Islet of Langerhans (tissue), 1 donor: ENCODE results near the gene EXOC4.

Experiments used
- FAIRE-seq: peaks from one replicate; lab custom pipeline; 2011; peaks lifted over from hg19 to GRCh38; lab: Jason Lieb, UNC

EXOC4 gene

DNA sequence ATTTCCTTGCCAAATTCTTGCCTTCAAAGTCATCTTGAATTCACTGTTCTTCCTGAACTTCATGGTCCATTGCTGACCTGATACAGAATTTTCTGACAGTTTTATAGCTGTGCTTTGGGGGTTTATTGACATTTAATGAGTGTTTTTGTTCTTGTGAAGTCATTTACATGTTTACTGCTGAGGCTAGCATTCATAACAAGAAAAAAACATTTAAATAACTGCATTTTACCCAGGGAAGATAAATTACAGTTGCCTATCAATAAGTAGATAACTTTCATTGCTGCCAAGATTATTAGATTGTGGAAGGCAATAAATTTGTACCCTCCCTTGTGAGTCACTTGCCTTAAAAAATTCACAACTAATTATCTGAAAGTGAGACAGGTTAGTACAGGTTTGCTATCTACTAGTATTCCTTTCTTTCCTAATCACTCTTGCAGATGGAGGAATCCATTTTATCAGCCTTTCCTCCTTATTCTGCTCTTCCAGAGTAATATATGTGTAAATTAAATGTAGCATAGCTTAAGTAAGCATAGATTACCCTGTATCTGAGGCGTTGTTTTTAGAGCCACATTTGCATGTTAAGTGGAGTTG lies 178.4 kb downstream of the EXOC4 start:
- no peak for FAIRE-seq

DNA sequence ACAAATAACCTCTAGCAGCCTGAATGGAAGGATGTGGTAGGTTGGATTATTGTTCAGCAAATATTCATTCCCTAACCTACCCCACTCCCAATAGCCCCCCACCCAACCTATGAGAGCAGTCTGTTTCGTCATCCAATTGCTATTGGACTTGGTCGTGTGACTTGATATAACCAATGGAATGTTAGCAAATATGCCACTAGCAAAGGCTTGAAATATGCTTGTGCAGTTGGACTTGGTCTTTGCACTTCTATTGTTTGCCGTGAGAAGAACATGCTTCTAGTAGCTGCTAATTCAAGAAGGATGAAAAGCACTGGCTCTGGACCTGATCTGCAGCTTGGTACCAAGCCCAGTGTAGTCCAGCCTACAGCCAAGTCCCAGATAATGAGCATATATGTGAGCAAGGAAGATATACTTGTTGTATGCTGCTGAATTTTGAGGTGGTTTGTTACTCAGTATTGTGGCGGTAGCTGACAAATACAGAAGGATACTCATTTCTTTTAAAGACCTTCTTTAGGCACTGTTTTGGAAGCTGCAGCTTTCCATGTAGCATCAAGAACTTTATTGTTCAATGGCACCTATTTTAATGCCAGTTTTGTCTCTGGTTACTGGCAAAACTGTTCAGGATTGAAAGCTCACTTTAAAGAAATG lies 180.4 kb downstream of the EXOC4 start:
- no peak for FAIRE-seq

DNA sequence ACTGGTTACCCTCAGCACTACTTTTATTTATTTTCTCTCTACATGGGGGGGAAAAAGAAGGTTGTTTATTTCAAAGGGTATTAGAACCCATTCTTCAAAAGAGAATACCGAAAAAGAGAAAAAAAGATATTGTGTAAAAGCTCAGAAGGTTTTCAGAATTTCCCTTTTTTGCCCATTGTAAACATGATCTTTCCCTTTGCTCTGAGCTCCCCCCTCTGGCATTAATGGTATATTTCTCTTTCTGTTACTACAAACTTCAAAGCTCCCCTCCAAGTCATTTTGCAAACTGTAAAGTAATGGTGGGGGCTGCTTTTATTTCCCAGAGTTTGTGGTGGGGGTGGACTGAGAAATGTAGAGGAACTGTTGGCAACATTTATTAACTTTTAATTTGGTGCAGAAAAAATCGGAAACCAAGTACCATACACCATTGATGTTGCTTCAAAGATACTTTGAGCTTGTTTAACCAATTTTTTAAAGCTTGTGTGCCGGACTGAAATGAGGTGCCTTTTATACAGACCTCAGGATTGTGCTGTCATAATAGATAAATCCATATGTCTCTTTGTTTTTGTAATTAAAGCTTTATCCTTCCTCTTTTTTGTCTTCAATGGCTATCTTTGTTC lies 181.5 kb downstream of the EXOC4 start:
- FAIRE-seq = no peak

DNA sequence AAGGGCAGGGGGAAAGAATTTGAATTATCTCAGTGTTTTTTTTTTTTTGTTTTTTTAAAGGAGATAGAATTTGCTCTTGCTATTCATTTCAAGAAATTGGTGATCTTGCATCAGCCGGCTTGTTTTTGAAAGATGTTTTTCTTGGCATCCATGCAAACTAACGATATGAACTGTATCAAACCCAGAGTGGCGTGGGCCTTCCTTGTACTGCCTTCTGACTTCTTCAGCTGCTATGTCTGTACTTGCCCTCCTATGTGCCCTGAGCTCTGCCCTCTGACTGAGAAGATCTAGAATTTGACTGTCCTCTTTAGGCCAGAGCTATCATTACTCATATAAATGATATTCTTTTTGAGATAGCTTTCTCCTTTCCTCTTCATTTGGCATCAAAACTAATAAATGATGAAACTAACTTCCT lies 183.1 kb downstream of the EXOC4 start:
- no peak for FAIRE-seq

DNA sequence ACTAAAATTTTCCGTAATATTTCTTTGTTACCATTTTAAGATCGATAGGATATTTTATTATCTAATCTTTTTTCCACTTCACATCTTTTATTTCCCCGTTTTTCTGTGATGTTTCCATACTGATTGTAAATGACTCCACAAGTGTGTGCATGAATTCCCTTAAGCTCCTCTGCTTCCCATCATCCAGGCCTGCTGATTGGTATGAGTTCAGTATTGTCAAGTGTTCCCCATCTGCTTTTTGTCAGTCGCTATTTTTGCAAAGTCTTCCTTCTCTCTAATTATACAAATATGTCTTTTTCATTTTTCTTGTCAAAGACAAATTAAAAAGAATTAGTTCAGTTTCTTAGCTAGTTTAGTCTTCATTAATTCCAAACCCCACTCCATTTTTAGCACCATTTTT lies 184.7 kb downstream of the EXOC4 start:
- FAIRE-seq = no peak

- FAIRE-seq = no peak
Observed at GRCh38 chr7:133442818-133443217, 189.9 kb downstream of the EXOC4 start.

- no peak for FAIRE-seq
Observed at GRCh38 chr7:133445617-133446016, 192.7 kb downstream of the EXOC4 start.

DNA sequence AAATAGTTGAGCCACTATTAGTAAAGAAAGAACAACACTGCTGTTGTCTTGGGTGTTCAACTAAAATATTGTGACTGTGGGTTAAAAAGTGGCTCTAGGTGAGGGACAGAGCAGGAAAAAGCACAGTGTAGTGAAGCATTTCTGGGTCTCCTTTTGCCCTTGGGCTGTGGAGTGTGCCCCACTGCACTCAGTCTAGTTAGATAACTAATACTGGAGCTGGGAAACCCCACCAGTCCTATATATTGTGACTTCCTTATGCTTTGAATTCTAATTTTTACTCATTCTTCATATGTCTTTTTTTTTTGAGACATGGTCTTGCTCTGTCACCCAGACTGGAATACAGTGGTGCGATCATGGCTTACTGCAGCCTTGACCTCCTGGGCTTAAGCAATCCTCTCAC lies 195.1 kb downstream of the EXOC4 start:
- FAIRE-seq = no peak

GRCh38 chr7:133452577-133452976 lies 199.7 kb downstream of the EXOC4 start:
- FAIRE-seq = no peak

DNA sequence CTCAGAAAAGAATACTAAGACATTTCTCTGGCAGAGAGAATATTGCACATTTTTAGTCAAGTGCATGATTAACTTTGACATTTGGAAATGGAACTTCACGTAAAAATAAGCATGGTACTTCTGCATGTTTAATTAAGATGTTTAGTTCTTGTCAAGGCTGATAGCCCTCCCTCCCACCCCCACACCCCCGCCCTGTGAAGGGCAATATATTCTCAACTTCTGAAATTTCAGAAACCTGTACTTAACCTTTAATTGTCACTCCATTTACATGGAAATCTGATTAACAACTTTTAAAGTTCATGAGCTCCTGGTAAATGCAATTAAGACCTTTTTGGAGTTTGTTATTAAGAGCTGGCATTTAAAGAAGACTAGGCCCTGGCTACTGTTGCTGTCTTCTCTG lies 205.8 kb downstream of the EXOC4 start:
- no peak for FAIRE-seq

DNA sequence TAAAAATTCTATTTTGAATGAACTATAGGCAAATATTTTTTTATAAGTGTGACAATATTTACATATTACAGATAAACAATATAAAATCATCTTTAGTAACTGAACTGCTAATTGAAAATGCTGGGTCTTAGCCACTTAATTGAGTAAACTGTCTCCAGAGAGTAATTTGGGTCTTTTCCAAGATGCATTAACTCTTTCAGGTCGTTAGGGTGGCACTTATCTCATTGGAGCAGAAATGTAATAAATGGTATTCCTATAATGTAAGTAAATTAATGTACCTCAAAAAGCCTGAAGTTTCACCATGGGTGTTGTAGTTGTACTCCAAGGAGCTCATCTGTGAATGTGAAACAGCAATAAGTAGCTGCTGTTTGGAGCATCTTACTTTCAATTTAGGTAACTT lies 208.5 kb downstream of the EXOC4 start:
- FAIRE-seq = no peak

GRCh38 chr7:133475655-133476054 lies 222.8 kb downstream of the EXOC4 start:
- FAIRE-seq = no peak

DNA sequence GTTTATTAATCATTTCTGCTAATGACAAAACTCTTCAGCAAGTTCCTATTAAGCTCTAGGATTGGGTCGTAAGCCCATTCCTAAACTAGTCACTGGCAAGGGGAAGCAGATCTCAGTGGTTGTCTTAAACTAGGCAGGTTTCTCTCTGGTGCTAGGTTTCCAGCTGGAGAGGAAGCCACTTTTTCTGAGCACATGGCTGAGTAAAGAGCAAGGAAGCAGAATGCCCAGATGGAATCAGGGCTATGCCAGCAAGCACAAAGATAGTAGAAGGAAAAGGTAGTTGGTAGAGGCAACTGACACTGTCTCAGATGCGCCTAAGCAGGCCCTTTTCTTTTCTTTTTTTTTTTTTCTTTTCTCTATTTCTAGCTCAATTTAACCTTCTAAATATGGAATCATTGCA lies 224.9 kb downstream of the EXOC4 start:
- no peak for FAIRE-seq

- FAIRE-seq = no peak
Observed at GRCh38 chr7:133478591-133479135, 225.8 kb downstream of the EXOC4 start.

GRCh38 chr7:133479456-133480065 lies 226.7 kb downstream of the EXOC4 start:
- FAIRE-seq = no peak

- FAIRE-seq = no peak
Observed at GRCh38 chr7:133480868-133481267, 228.0 kb downstream of the EXOC4 start.

- no peak for FAIRE-seq
Observed at GRCh38 chr7:133481676-133482075, 228.8 kb downstream of the EXOC4 start.

DNA sequence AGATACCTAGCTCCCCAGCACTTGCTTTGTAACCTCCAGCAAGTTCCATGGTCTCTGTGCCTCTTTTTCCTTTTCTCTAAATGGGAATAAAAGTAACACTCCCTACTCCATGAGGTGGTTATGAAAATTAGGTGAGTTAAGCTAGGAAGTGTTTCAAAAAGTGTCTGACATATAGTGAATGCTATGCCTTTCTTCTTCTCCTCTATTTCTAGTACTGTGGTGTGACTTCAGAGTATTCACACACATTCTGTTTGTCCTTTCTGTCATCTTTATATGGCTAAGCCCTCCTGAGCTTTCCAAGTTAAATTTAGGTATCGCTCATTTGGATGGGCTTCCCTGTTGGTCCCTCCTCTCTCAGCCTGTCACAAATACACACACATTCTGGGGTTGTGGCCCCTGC lies 229.7 kb downstream of the EXOC4 start:
- no peak for FAIRE-seq

DNA sequence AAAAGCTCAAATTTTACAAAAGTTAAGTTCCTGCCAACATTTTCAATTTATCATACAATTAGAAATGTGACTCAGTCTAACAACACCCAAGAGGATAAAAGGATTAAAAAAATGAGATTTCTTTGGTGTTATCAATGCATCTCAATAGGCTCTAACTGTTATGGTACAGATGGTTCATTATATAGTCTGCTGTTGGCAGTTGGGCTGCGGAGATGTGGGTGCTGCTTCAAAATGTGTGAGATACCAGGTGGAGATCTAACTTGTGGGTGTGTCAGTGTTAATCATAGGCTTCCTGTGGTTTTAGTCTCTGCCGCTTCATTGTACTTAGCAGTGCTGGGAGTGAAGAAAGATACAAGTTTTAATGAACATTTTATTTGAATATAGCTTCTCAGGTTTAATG lies 231.2 kb downstream of the EXOC4 start:
- FAIRE-seq = no peak

DNA sequence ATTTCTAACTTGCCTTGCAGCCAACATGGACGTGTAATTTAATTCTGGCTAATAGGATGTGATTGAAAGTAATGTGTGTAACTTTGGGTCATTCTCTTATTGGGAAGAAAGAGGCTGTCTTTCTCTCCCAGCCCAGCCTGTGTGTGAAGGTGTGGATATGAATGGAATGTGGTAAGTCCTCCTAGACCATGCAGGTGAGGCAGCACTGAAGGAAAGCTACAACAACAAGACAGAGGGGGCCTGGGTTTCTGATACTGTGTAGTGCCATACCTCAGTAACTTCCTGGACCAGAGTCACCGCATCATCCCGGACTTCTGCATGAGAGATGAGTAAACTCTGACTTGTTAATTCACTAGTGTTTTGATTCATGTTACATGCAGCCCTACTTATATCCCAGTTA lies 237.0 kb downstream of the EXOC4 start:
- FAIRE-seq = no peak

GRCh38 chr7:133491201-133491691 lies 238.4 kb downstream of the EXOC4 start:
- no peak for FAIRE-seq

DNA sequence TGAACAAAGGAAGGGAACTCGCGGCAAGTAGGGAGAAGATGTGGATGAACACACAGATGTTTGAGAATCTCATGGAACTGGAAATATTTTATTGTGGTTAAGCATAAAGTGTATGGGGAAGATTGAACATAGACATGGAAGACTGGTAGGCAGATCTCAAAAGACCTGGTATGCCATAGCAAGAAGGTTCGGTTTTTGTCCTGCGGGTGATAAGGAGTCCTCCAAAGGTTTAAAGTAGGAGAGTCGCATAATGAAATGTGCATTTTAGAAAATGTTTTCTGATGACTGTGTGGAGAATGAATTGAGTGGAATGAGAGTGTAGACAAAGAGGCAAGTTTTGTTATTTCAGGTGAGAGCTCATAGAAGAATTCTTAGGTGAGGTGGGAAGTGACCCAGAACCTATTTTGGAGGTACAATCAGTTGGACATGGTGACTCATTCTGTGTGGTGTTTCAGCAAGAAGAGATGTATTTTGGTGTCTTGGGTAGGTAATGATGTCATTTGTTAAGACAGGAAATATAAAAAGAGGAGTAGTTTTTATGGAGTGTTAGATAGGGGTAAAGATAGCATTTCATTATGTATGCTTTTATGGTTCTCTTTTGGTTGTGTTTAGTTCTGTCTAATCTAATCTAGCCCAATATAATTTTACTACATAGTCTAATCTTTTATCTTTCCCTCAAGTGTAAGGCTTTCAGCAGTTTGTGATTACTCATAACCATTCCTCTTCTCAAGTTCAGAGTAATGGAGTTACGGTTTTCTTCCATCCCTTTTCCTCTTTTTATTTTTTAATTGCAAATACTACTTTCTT lies 239.2 kb downstream of the EXOC4 start:
- FAIRE-seq = no peak
